Neural cell (in vitro differentiated cells): ENCODE measurements around the gene LRP8.

Source experiments
- EZH2 ChIP-seq: fragments of 200-600, 300-800 bp; shearing (Covaris generic), sonication (generic); IDR thresholded peaks from 2 replicates; pipeline ENCODE4 v1.6.1; 2014; ENCODE audit warnings: antibody characterized with exemption, low read length, borderline replicate concordance, mild to moderate bottlenecking; ENCODE audit not compliant: insufficient read depth, poor library complexity, severe bottlenecking
- POLR2AphosphoS5 ChIP-seq: IDR thresholded peaks from 2 replicates; pipeline ENCODE4 v1.6.1; 2012
- RAD21 ChIP-seq: fragments of 450-650 bp; conservative IDR thresholded peaks from 2 replicates; pipeline ENCODE4 v1.6.1; 2014; ENCODE audit warnings: antibody characterized with exemption, mild to moderate bottlenecking, moderate library complexity
- TF ChIP-seq, protein P1 (sequence below): fragments of 450-650 bp; IDR thresholded peaks from 2 replicates; pipeline ENCODE4 v1.5.1; 2014; ENCODE audit warnings: antibody characterized with exemption, mild to moderate bottlenecking, moderate library complexity; ENCODE audit not compliant: poor library complexity, severe bottlenecking
- TF ChIP-seq, protein P2 (sequence below): IDR thresholded peaks from 2 replicates; pipeline ENCODE4 v1.6.1; 2012; ENCODE audit warnings: borderline replicate concordance

DNA sequence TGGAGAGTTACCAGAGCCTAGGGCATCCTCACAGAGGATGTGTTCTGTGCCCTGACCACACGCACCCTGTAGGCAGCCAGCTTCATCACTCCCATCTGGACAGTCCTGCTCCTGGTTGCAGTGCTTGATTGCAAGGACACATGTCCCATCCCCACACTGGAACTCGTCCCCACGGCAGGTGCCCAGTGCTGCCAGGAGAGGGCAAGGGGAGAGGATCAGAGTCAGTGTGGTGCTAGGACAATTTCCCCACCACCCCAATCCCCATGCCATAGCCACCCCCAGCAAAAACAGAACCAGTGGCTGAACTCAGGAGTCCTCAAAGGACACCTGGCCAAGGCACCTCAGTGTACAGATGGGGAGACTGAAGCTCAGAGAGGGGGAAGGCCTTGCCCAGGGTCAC is 52.3 kb downstream of the LRP8 start:
- TF ChIP-seq EZH2 = no peak
- TF ChIP-seq POLR2AphosphoS5 = no peak
- TF ChIP-seq RAD21 = no peak
- TF ChIP-seq, protein P1, sequence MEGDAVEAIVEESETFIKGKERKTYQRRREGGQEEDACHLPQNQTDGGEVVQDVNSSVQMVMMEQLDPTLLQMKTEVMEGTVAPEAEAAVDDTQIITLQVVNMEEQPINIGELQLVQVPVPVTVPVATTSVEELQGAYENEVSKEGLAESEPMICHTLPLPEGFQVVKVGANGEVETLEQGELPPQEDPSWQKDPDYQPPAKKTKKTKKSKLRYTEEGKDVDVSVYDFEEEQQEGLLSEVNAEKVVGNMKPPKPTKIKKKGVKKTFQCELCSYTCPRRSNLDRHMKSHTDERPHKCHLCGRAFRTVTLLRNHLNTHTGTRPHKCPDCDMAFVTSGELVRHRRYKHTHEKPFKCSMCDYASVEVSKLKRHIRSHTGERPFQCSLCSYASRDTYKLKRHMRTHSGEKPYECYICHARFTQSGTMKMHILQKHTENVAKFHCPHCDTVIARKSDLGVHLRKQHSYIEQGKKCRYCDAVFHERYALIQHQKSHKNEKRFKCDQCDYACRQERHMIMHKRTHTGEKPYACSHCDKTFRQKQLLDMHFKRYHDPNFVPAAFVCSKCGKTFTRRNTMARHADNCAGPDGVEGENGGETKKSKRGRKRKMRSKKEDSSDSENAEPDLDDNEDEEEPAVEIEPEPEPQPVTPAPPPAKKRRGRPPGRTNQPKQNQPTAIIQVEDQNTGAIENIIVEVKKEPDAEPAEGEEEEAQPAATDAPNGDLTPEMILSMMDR = no peak
- TF ChIP-seq, protein P2, sequence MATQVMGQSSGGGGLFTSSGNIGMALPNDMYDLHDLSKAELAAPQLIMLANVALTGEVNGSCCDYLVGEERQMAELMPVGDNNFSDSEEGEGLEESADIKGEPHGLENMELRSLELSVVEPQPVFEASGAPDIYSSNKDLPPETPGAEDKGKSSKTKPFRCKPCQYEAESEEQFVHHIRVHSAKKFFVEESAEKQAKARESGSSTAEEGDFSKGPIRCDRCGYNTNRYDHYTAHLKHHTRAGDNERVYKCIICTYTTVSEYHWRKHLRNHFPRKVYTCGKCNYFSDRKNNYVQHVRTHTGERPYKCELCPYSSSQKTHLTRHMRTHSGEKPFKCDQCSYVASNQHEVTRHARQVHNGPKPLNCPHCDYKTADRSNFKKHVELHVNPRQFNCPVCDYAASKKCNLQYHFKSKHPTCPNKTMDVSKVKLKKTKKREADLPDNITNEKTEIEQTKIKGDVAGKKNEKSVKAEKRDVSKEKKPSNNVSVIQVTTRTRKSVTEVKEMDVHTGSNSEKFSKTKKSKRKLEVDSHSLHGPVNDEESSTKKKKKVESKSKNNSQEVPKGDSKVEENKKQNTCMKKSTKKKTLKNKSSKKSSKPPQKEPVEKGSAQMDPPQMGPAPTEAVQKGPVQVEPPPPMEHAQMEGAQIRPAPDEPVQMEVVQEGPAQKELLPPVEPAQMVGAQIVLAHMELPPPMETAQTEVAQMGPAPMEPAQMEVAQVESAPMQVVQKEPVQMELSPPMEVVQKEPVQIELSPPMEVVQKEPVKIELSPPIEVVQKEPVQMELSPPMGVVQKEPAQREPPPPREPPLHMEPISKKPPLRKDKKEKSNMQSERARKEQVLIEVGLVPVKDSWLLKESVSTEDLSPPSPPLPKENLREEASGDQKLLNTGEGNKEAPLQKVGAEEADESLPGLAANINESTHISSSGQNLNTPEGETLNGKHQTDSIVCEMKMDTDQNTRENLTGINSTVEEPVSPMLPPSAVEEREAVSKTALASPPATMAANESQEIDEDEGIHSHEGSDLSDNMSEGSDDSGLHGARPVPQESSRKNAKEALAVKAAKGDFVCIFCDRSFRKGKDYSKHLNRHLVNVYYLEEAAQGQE = no peak
